Mucosa of descending colon (tissue), 3 donors: Measurements from ENCODE around the gene MRPL34. TPM values are rescaled to one million over a fixed set of nuclear protein-coding genes. Genes with fewer than 3 reads are reported as not detected.

Experiments
- ATAC-seq: fragments of 200-7000 bp; cut with Tn5 transposase; one replicate; pipeline ENCODE4 v1.9.1; 2020; ENCODE audit warnings: mild to moderate bottlenecking, moderate library complexity
- DNase-seq, 3 donors: peaks; one replicate each; pipeline ENCODE4 v3.0.0-alpha.2; 2020
- H3K36me3 ChIP-seq: fragments of 200-600 bp; one replicate; pipeline ENCODE4 v1.8.0; 2021; ENCODE audit warnings: low read depth, mild to moderate bottlenecking
- H3K4me1 ChIP-seq: fragments of 200-600 bp; one replicate; pipeline ENCODE4 v1.8.0; 2021; ENCODE audit warnings: low read depth, mild to moderate bottlenecking
- H3K4me3 ChIP-seq: fragments of 200-600 bp; one replicate; pipeline ENCODE4 v1.8.0; 2021; ENCODE audit warnings: mild to moderate bottlenecking
- H3K9me3 ChIP-seq: fragments of 200-600 bp; one replicate; pipeline ENCODE4 v1.8.0; 2021; ENCODE audit warnings: mild to moderate bottlenecking
- intact Hi-C, 2 donors: fragments of 100-400 bp; cut with DNase I in 1 of 2; cut with micrococcal nuclease in 1 of 2; formaldehyde crosslinking; loops; one replicate each; pipeline versions ENCODE4 v1.11.0 to v1.11.1; 2022; cut with DNase I, micrococcal nuclease
- total RNA-seq, 3 donors: library from RNA; stranded (reverse); fragmentation: NEBNext Ultra II Directional in 2 of 3; extraction: Animal tissue kit (Norgen Biotek cat#: 25700) in 2 of 3; gene quantifications; one replicate each; pipeline versions ENCODE4 v1.2.1 to v1.2.4, GENCODE V29; 2021 to 2023
- TF ChIP-seq, protein P1 (sequence below): fragments of 200-600 bp; IDR thresholded peaks from one replicate; pipeline ENCODE4 v1.8.0; 2022; ENCODE audit warnings: antibody characterized with exemption, mild to moderate bottlenecking
- donor health status: DM: no; HTN: no; CAD: no; lungs with moderate emphysema.
- donor health status: DM: no; HTN: no; CAD: no.
- donor health status: DM: no; HTN: yes; CAD: no.

The MRPL34 gene
- total RNA-seq, 3 donors from 2014 or later = 124 to 148 (median 145) TPM

DNA sequence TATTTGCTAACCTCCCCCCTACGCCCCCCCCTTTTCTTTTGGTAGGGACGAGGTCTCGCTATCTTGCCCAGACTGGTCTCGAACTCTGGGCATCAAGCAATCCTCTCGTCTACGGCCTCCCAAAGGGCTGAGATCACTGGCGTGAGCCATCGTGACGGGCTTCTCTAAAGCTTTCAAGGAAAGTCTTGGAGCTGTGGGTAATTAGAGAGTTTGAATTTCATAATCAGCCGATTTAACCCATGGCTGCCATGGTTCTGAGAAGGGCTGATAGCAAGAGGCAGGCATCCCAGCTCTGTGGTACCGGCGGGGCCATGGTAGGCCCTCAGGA lies 1.8 kb upstream of the MRPL34 start:
- no peaks in the 10 kb centered on the region for H3K9me3 ChIP-seq
- DNase-seq (peak in 2 of 3 donors; percentile 41 to 60), ATAC-seq (no peak)
- H3K4me1 ChIP-seq = peaks cover 30% of the 10 kb centered on the region
- TF ChIP-seq, protein P1, sequence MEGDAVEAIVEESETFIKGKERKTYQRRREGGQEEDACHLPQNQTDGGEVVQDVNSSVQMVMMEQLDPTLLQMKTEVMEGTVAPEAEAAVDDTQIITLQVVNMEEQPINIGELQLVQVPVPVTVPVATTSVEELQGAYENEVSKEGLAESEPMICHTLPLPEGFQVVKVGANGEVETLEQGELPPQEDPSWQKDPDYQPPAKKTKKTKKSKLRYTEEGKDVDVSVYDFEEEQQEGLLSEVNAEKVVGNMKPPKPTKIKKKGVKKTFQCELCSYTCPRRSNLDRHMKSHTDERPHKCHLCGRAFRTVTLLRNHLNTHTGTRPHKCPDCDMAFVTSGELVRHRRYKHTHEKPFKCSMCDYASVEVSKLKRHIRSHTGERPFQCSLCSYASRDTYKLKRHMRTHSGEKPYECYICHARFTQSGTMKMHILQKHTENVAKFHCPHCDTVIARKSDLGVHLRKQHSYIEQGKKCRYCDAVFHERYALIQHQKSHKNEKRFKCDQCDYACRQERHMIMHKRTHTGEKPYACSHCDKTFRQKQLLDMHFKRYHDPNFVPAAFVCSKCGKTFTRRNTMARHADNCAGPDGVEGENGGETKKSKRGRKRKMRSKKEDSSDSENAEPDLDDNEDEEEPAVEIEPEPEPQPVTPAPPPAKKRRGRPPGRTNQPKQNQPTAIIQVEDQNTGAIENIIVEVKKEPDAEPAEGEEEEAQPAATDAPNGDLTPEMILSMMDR = no peak
- H3K36me3 ChIP-seq = no peaks in the 10 kb centered on the region
- intact Hi-C loops = no loop called here
- no peak overlapping the region for H3K4me3 ChIP-seq

DNA sequence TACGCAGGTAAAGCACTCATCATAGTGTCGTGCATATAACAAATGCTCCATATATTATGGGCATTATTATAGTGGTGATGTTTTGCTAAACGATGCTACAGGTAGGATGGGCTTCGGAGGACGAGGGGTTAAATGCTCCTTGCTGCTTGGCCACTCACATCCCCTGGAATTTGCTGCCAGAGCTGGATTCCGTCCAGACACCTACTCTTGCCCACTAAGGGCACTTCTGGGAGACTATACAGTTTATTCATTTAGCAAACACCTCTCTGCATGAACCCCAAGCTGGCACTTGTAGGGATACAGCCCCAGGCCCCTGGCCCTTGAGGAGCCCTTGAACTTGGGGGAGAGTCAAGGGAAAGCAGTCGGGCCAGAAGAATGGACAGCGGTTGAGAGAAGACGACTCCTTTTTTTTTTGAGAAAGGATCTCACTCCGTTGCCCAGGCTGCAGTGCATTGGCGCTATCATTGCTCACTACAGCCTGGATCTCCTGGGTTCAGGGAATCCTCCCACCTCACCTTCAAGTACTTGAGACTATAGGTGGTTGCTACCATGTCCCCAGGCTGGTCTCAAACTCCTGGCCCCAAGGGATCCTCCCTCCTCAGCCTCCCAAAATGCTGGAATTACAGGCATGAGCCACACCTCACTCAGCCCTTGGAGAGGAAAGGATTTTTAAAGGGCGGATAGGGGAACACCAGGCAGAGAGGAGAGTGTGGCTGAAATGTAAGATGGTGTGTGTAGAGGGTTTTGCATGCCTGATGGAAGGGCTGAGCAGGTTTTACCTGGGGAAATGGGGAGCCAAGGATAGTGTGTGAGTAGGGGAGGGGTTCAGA lies 1.1 kb upstream of the MRPL34 start:
- Histone ChIP-seq H3K4me1 (peaks cover 30% of the 10 kb centered on the region), H3K4me3 (no peak overlapping the region), H3K36me3 (no peaks in the 10 kb centered on the region), H3K9me3 (no peaks in the 10 kb centered on the region)
- intact Hi-C loops = no loop called here
- peak in 1 of 3 donors; percentile 19 for DNase-seq
- TF ChIP-seq, protein P1 = no peak
- no peak for ATAC-seq

DNA sequence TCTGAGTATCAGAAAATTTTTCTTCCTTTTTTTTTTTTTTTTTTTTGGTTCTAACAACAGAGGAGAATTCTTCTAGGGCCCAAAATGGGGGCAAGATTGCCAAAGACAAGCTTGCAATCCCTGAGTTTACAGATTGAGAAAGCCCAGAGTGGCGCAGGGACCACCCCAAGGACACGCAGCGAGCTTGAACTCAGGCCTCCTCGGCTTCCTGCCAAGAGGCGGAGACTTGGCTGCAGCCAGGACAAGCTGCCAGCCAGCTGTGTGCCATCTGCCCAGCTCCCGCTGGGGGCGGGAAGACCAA lies 506 bp upstream of the MRPL34 start:
- intact Hi-C loops = no loop called here
- H3K4me1 ChIP-seq = peaks cover 30% of the 10 kb centered on the region
- no peaks in the 10 kb centered on the region for H3K9me3 ChIP-seq
- TF ChIP-seq, protein P1 = no peak
- no peak for DNase-seq
- H3K36me3 ChIP-seq = no peaks in the 10 kb centered on the region
- no peak for ATAC-seq
- peak overlapping the region; percentile 60 for H3K4me3 ChIP-seq

DNA sequence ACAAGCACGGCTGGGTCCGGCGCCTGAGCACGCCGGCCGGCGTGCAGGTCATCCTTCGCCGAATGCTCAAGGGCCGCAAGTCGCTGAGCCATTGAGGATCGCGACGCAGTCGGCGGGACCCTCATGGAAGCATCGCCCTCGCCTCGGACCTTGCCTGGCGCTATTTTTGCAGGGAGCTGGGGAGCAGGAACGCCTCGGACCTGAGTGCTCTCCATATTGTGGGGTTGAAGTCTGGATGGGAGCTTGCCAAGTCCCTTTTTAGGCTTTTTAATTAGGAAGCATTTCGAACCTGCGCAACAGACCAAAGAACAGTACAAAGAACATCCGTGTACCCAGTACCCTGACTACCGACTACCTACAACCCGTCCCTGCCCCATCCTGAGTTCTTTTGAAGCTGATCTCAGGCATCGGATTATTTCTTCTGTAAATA lies 628 bp downstream of the MRPL34 start:
- ATAC-seq (no peak), DNase-seq (peak in 2 of 3 donors; percentile 44 to 56)
- Histone ChIP-seq H3K4me3 (peak overlapping the region; percentile 60), H3K4me1 (peaks cover 40% of the 10 kb centered on the region), H3K36me3 (no peaks in the 10 kb centered on the region), H3K9me3 (no peaks in the 10 kb centered on the region)
- intact Hi-C loops = no loop called here
- TF ChIP-seq, protein P1 = no peak

DNA sequence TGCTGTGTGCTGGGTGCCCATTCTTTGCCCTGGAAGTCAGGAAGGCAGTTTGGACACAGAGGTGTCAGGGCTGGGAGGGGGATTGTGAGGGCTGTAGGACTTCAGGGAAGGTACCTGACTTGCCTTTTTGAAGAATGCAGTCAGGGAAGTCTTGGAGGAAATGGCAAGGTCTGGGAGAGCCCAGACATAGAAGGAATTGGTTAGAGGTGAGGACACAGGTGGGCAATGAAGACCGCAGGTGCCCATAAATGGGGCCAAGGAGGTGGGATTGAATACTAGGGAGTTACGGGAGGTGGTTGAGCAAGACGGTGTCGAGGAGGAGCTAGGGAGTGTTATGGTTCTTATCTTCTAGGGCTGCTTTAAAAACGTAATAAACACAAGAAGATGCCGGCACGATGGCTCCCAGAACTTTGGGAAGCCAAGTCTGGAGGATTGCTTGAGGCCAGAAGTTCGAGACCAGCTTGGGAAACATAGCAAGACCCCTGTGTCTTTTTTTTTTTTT lies 2.3 kb downstream of the MRPL34 start:
- H3K4me1 ChIP-seq = peaks cover 37% of the 10 kb centered on the region

More for the DNA sequence above, 2.3 kb downstream of the MRPL34 start:
- H3K36me3 ChIP-seq = no peaks in the 10 kb centered on the region
- TF ChIP-seq, protein P1 = no peak
- no peaks in the 10 kb centered on the region for H3K9me3 ChIP-seq
- intact Hi-C loops = no loop called here
- no peak overlapping the region for H3K4me3 ChIP-seq
- ATAC-seq (no peak), DNase-seq (no peak)
